ENCODE data around the gene MAX.

- no peak for TF ChIP-seq CTCF (IDR thresholded peaks at IDR 0.05; ENCODE audit: low read length)
- no peak for TF ChIP-seq EZH2 (optimal IDR thresholded peaks at IDR 0.05; ENCODE audit: low read depth, low read length)
- TF ChIP-seq EZH2phosphoT487 (IDR thresholded peaks at IDR 0.05; ENCODE audit: low read length): no peak
Observed at GRCh38 chr14:65062096-65063075, 39.9 kb downstream of the MAX start.

All from MM.1S (cell line).